Endothelial cell of umbilical vein (primary cell): ENCODE results near the gene FOXL3.

Experiments used
- CTCF ChIP-seq, 2 donors: IDR thresholded peaks; 1 replicate in 1 of 2; 2 replicates in 1 of 2; pipeline ENCODE4 v1.5.1; 2011; ENCODE audit warnings: low read length in 2 of 2, mild to moderate bottlenecking in 2 of 2, moderate library complexity in 2 of 2, control low read depth in 1 of 2, inconsistent platforms in 1 of 2, low read depth in 1 of 2; ENCODE audit not compliant: insufficient read depth in 1 of 2; ENCODE audit errors: extremely low read depth in 1 of 2
- FOS ChIP-seq: IDR thresholded peaks from 2 replicates; pipeline ENCODE4 v1.6.1; 2011; ENCODE audit warnings: mild to moderate bottlenecking, low read length, moderate library complexity, borderline replicate concordance; ENCODE audit not compliant: insufficient read depth
- POLR2AphosphoS5 ChIP-seq: IDR thresholded peaks from 2 replicates; pipeline ENCODE4 v1.6.1; 2012; ENCODE audit warnings: low read depth, mild to moderate bottlenecking, control low read depth, low read length, moderate library complexity; ENCODE audit not compliant: insufficient read depth

GRCh38 chr7:291373-292092 is 1.6 kb downstream of the FOXL3 start:
- no peak for TF ChIP-seq CTCF (IDR thresholded peaks at IDR 0.05; ENCODE audit: extremely low read depth in 1 of 2, insufficient read depth in 1 of 2, low read depth in 1 of 2, low read length in 2 of 2)
- no peak for TF ChIP-seq POLR2AphosphoS5
- TF ChIP-seq FOS: no peak
